Transverse colon (tissue), 4 donors: ENCODE data around the gene GADL1.

Source experiments
- EP300 ChIP-seq: sonication (generic); formaldehyde crosslinking; IDR thresholded peaks from one replicate; pipeline ENCODE4 v1.6.1; 2017; ENCODE audit warnings: antibody characterized with exemption, low read depth
- POLR2A ChIP-seq: fragments of 450-650 bp; IDR thresholded peaks from one replicate; pipeline ENCODE4 v1.6.1; 2016; ENCODE audit warnings: antibody characterized with exemption, mild to moderate bottlenecking, moderate library complexity
- POLR2AphosphoS5 ChIP-seq, 3 donors: sonication (generic); formaldehyde crosslinking; IDR thresholded peaks; one replicate each; pipeline ENCODE4 v1.6.1; 2016; ENCODE audit warnings: antibody characterized with exemption in 3 of 3
- TF ChIP-seq, protein P1 (sequence below), 5 experiments: fragments of 200-600 bp in 3 of 5; fragments of 450-650 bp in 2 of 5; sonication (generic) in 3 of 5; IDR thresholded peaks; 1 replicate in 2 of 5; 2 replicates in 3 of 5; pipeline ENCODE4 v1.5.1; 2016 to 2017; ENCODE audit warnings: antibody characterized with exemption in 5 of 5, inconsistent platforms in 3 of 5, mild to moderate bottlenecking in 2 of 5, moderate library complexity in 1 of 5

DNA sequence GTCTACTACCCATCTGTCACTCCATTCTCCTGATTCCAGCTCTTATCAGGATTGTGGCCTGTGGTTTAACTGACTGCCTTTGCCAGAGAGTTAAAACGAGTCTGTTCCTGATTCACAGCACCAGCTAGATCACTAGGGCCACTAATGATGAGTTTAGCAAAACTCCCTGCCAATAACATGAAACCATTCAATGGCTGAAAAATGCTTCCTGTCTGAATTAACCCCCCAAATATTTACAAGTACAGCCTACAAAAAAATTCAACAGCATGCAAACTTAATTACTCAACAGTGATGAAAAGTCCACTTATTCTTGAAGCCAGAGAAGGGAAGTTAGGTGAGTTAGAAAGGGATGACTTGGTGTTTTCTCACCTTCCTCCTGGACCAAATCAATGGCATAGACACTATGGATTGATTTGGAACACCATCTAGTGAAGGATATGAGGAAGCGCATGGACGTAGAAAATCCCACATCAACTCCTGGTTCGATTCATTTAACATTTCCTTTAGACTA, 146.6 kb downstream of the GADL1 start:
- TF ChIP-seq POLR2AphosphoS5 (IDR thresholded peaks at IDR 0.05) (no peak), POLR2A (no peak), EP300 (no peak)
- TF ChIP-seq, protein P1, sequence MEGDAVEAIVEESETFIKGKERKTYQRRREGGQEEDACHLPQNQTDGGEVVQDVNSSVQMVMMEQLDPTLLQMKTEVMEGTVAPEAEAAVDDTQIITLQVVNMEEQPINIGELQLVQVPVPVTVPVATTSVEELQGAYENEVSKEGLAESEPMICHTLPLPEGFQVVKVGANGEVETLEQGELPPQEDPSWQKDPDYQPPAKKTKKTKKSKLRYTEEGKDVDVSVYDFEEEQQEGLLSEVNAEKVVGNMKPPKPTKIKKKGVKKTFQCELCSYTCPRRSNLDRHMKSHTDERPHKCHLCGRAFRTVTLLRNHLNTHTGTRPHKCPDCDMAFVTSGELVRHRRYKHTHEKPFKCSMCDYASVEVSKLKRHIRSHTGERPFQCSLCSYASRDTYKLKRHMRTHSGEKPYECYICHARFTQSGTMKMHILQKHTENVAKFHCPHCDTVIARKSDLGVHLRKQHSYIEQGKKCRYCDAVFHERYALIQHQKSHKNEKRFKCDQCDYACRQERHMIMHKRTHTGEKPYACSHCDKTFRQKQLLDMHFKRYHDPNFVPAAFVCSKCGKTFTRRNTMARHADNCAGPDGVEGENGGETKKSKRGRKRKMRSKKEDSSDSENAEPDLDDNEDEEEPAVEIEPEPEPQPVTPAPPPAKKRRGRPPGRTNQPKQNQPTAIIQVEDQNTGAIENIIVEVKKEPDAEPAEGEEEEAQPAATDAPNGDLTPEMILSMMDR (IDR thresholded peaks at IDR 0.05), result peak; percentile 30 to 41 (median 36)
